Activated T-cell treated with anti-CD3 and anti-CD28 coated beads, Interleukin-2, amount 50 U/mL, for 24 hours (primary cell): ENCODE data around the gene STARD9.
"Not testable (repeated sequence)": the region's sequence is repeated elsewhere in the genome, so short reads cannot be mapped to it uniquely, and the experiment has no call there.

ENCODE experiments used
- DNase-seq: peaks from one replicate; pipeline ENCODE4 v3.0.0-alpha.2; 2020
- H3K27ac Mint-ChIP-seq: 2 replicates; pipeline ENCODE4 v1.8.0; 2020; ENCODE audit warnings: mild to moderate bottlenecking, mixed read lengths
- H3K27me3 Mint-ChIP-seq: 2 replicates; pipeline ENCODE4 v1.8.0; 2020; ENCODE audit warnings: mixed read lengths
- H3K36me3 Mint-ChIP-seq: 2 replicates; pipeline ENCODE4 v1.8.0; 2020; ENCODE audit warnings: low read depth, mixed read lengths
- H3K4me1 Mint-ChIP-seq: 2 replicates; pipeline ENCODE4 v1.8.0; 2020; ENCODE audit warnings: low read depth, mixed read lengths
- H3K4me3 Mint-ChIP-seq: 2 replicates; pipeline ENCODE4 v1.8.0; 2020; ENCODE audit warnings: mild to moderate bottlenecking, moderate library complexity, mixed read lengths
- H3K9me3 Mint-ChIP-seq: 2 replicates; pipeline ENCODE4 v1.8.0; 2020; ENCODE audit warnings: mixed read lengths

STARD9 gene

GRCh38 chr15:42759093-42759492 lies 183.7 kb downstream of the STARD9 start:
- H3K9me3 Mint-ChIP-seq = peaks cover 20% of the 10 kb centered on the region
- H3K4me1 Mint-ChIP-seq = no peaks in the 10 kb centered on the region
- H3K4me3 Mint-ChIP-seq = no peak overlapping the region
- H3K36me3 Mint-ChIP-seq = peaks cover 38% of the 10 kb centered on the region
- no peak overlapping the region for H3K27ac Mint-ChIP-seq
- H3K27me3 Mint-ChIP-seq = no peaks in the 10 kb centered on the region
- DNase-seq = no peak

GRCh38 chr15:42760759-42761158 lies 185.4 kb downstream of the STARD9 start:
- Mint-ChIP-seq H3K4me3 (no peak overlapping the region), H3K36me3 (peaks cover 53% of the 10 kb centered on the region), H3K27ac (no peak overlapping the region), H3K27me3 (no peaks in the 10 kb centered on the region), H3K9me3 (peaks cover 22% of the 10 kb centered on the region), H3K4me1 (no peaks in the 10 kb centered on the region)
- no peak for DNase-seq

DNA sequence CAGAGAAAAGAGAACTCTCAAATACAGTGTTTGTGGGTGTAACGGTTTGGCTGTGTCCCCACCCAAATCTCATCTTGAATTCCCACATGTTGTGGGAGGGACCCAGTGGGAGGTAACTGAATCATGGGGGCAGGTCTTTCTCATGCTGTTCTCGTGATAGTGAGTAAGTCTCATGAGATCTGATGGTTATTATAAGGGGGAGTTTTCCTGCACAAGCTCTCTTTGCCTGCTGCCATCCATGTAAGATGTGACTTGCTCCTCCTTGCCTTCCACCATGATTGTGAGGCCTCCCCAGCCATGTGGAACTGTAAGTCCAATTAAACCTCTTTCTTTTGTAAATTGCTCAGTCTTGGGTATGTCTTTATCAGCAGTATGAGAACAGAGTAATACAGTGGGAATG lies 186.4 kb downstream of the STARD9 start:
- Mint-ChIP-seq H3K9me3 (peaks cover 30% of the 10 kb centered on the region), H3K36me3 (peaks cover 62% of the 10 kb centered on the region)
- DNase-seq, H3K27me3 Mint-ChIP-seq, H3K27ac Mint-ChIP-seq, H3K4me1 Mint-ChIP-seq, H3K4me3 Mint-ChIP-seq: not testable (repeated sequence)

GRCh38 chr15:42764154-42764731 lies 188.8 kb downstream of the STARD9 start:
- not testable (repeated sequence) for H3K4me3 Mint-ChIP-seq, DNase-seq, H3K27ac Mint-ChIP-seq, H3K4me1 Mint-ChIP-seq, H3K27me3 Mint-ChIP-seq
- Mint-ChIP-seq H3K9me3 (peaks cover 37% of the 10 kb centered on the region), H3K36me3 (peaks cover 82% of the 10 kb centered on the region)

- not testable (repeated sequence) for H3K27ac Mint-ChIP-seq, H3K27me3 Mint-ChIP-seq, H3K4me1 Mint-ChIP-seq, DNase-seq, H3K4me3 Mint-ChIP-seq
- H3K9me3 Mint-ChIP-seq = peaks cover 28% of the 10 kb centered on the region
- H3K36me3 Mint-ChIP-seq = peaks cover 81% of the 10 kb centered on the region
These were observed 190.7 kb downstream of the STARD9 start for GRCh38 chr15:42766109-42766508.
